Central memory CD8-positive, alpha-beta T cell (primary cell): ENCODE data around the gene KCNIP1.

Experiments
- ATAC-seq: fragments of 150-1000 bp; cut with Tn5 transposase; replicated peaks from 2 replicates; pipeline ENCODE4 v1.10.0; 2022; ENCODE audit warnings: mild to moderate bottlenecking, moderate FRiP score, moderate number of reproducible peaks; ENCODE audit not compliant: poor library complexity, severe bottlenecking; ENCODE audit errors: extremely low read depth
- DNase-seq, 2 donors: peaks; one replicate each; pipeline ENCODE4 v3.0.0; 2021; ENCODE audit warnings: low spot score in 2 of 2
- H3K27ac Mint-ChIP-seq: one replicate; pipeline ENCODE4 v1.8.0; 2022; ENCODE audit warnings: low read depth, mild to moderate bottlenecking, moderate library complexity, mixed read lengths
- H3K27me3 Mint-ChIP-seq: one replicate; pipeline ENCODE4 v1.8.0; 2022; ENCODE audit warnings: mixed read lengths
- H3K36me3 Mint-ChIP-seq: one replicate; pipeline ENCODE4 v1.8.0; 2022; ENCODE audit warnings: mild to moderate bottlenecking, moderate library complexity, mixed read lengths; ENCODE audit not compliant: insufficient read depth
- H3K4me1 Mint-ChIP-seq: one replicate; pipeline ENCODE4 v1.8.0; 2022; ENCODE audit warnings: mixed read lengths
- H3K4me3 Mint-ChIP-seq: one replicate; pipeline ENCODE4 v1.8.0; 2022; ENCODE audit warnings: mild to moderate bottlenecking, moderate library complexity, mixed read lengths
- H3K9me3 Mint-ChIP-seq: one replicate; pipeline ENCODE4 v1.8.0; 2022; ENCODE audit warnings: mixed read lengths

The KCNIP1 gene

GRCh38 chr5:170636206-170636605, 132.4 kb downstream of the KCNIP1 start:
- no peak overlapping the region for H3K27ac Mint-ChIP-seq
- H3K27me3 Mint-ChIP-seq = peaks cover 41% of the 10 kb centered on the region
- H3K4me1 Mint-ChIP-seq = peaks cover 26% of the 10 kb centered on the region
- no peak for ATAC-seq
- DNase-seq = no peak
- H3K9me3 Mint-ChIP-seq = no peaks in the 10 kb centered on the region
- peaks cover 3% of the 10 kb centered on the region for H3K36me3 Mint-ChIP-seq
- H3K4me3 Mint-ChIP-seq = no peak overlapping the region

DNA sequence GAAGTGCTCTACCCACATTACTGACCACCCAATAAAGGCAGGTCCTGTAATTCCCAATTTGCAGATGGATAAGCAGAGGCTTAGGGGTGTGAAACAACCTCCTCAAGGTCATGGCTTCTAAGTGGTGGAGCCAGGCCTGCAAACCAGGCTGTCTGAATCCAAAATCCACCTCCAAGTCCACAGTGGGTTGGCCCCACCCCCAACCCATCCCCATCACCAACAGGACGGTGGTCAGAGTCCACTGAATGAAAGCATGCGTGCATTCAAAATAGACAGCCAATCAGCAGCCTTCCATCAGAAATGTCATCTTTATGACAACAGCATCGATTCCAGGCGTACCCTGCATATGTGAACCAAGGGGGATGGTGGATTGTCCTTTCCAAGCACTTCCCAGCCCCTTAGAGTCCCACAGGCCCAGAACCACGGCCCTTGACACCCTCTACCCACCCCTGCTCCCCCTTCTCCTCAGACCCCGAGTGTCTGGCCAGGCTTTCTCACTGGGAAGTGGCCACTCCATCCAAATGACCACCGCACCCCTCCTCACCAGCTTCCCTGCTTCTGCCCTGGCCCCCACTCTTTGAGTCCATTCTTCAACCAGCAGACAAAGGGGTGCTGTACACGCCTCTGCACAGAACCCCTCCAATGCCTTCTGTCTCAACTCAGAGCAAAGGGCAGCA, 133.1 kb downstream of the KCNIP1 start:
- ATAC-seq (no peak), DNase-seq (no peak)
- Mint-ChIP-seq H3K9me3 (no peaks in the 10 kb centered on the region), H3K4me3 (no peak overlapping the region), H3K27me3 (peaks cover 43% of the 10 kb centered on the region), H3K4me1 (peaks cover 26% of the 10 kb centered on the region), H3K36me3 (peaks cover 3% of the 10 kb centered on the region), H3K27ac (no peak overlapping the region)

GRCh38 chr5:170638051-170638450, 134.2 kb downstream of the KCNIP1 start:
- H3K27ac Mint-ChIP-seq = no peak overlapping the region
- H3K4me3 Mint-ChIP-seq = no peak overlapping the region
- ATAC-seq (no peak), DNase-seq (no peak)
- H3K36me3 Mint-ChIP-seq = peaks cover 3% of the 10 kb centered on the region
- peaks cover 22% of the 10 kb centered on the region for H3K4me1 Mint-ChIP-seq
- no peaks in the 10 kb centered on the region for H3K9me3 Mint-ChIP-seq
- H3K27me3 Mint-ChIP-seq = peaks cover 54% of the 10 kb centered on the region

- H3K36me3 Mint-ChIP-seq = peaks cover 1% of the 10 kb centered on the region
- no peak overlapping the region for H3K27ac Mint-ChIP-seq
- H3K4me1 Mint-ChIP-seq = peaks cover 16% of the 10 kb centered on the region
- H3K27me3 Mint-ChIP-seq = peaks cover 60% of the 10 kb centered on the region
- DNase-seq (peak in 1 of 2 donors; percentile 40), ATAC-seq (no peak)
- H3K9me3 Mint-ChIP-seq = no peaks in the 10 kb centered on the region
- no peak overlapping the region for H3K4me3 Mint-ChIP-seq
These were observed 134.8 kb downstream of the KCNIP1 start for GRCh38 chr5:170638454-170639220.

DNA sequence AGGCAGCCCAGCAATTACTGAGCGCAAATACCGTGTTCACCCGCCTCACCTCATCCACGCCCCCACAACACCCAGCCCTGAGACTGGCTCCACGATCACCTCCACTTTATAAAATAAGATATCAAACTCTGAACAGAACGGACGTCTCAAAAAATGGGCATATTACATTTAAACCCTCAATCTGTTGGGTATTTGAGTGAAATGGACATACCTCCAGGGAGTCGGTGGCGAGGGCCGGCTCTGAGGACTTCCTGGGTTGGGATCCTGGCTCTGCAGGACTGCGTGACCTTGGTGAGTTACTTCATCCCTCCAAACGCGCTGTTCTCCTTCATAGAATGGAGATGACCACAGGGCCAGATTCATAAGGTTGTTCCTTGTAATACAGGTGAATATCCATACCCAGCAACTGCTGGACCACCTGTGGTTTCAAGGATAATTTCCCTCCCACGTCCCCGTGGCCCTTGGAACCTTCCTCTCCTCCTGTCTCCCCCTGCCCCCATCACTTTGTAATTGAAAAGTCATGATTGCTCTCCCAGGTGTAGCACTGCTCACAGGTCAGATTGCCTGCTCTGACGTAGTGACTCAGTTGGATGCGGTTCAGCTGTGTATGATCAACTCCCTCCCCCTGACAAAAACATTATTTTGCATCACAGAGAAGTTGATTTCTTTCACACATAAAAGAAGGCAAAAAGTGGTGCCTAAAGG, 135.6 kb downstream of the KCNIP1 start:
- H3K36me3 Mint-ChIP-seq = no peaks in the 10 kb centered on the region
- no peaks in the 10 kb centered on the region for H3K9me3 Mint-ChIP-seq
- peaks cover 68% of the 10 kb centered on the region for H3K27me3 Mint-ChIP-seq
- DNase-seq = no peak
- ATAC-seq = no peak
- H3K27ac Mint-ChIP-seq = no peak overlapping the region
- no peak overlapping the region for H3K4me3 Mint-ChIP-seq
- H3K4me1 Mint-ChIP-seq = peaks cover 9% of the 10 kb centered on the region

DNA sequence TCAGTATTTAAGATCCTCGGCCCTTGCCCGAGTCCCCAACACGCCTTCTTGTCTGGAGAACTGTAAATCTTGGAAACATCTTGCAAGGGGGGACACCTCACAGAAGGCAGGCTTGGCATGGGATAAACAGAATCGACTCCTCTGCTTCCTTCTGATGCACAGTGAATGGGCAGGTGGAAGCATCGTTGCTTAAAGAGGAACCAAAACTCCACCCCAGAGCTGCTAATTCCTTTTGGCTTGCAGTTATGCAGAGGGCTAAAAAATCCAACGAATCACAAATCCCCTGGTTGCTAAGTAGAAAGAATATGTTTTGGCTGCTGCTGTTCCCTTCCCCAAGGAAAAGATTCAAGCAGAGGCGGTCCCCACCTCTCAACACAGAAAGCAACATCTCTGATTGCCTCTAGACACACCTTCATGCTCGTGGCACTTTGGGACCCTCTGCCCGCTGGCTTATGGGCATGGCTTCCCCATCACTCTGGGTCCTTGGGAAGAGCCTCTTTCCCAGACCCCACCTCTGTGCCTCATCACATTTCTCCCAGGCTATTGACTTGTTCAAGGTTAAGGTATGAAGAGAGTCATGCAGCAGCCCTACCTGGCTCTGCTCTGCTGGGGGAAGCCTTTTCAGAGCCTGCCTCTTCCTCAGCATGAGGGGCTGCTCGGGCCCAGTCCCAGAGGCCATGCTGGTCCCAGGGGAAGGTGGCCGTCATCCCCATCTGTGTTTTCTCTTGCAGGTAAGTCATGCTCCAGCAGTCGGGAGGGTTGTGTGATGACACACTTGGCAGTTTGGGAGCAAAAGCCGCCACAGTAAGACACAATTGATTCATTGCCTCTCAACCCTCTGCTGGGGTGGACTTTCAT, 137.1 kb downstream of the KCNIP1 start:
- H3K9me3 Mint-ChIP-seq = no peaks in the 10 kb centered on the region
- DNase-seq = no peak
- H3K36me3 Mint-ChIP-seq = no peaks in the 10 kb centered on the region
- ATAC-seq = no peak
- H3K27ac Mint-ChIP-seq = no peak overlapping the region
- no peak overlapping the region for H3K4me3 Mint-ChIP-seq
- H3K27me3 Mint-ChIP-seq = peaks cover 83% of the 10 kb centered on the region
- peaks cover 6% of the 10 kb centered on the region for H3K4me1 Mint-ChIP-seq

- DNase-seq (no peak), ATAC-seq (no peak)
- Mint-ChIP-seq H3K27me3 (peaks cover 90% of the 10 kb centered on the region), H3K36me3 (no peaks in the 10 kb centered on the region), H3K9me3 (no peaks in the 10 kb centered on the region), H3K4me3 (no peak overlapping the region), H3K4me1 (peaks cover 6% of the 10 kb centered on the region), H3K27ac (no peak overlapping the region)
These were observed 137.8 kb downstream of the KCNIP1 start for GRCh38 chr5:170641589-170642031.

DNA sequence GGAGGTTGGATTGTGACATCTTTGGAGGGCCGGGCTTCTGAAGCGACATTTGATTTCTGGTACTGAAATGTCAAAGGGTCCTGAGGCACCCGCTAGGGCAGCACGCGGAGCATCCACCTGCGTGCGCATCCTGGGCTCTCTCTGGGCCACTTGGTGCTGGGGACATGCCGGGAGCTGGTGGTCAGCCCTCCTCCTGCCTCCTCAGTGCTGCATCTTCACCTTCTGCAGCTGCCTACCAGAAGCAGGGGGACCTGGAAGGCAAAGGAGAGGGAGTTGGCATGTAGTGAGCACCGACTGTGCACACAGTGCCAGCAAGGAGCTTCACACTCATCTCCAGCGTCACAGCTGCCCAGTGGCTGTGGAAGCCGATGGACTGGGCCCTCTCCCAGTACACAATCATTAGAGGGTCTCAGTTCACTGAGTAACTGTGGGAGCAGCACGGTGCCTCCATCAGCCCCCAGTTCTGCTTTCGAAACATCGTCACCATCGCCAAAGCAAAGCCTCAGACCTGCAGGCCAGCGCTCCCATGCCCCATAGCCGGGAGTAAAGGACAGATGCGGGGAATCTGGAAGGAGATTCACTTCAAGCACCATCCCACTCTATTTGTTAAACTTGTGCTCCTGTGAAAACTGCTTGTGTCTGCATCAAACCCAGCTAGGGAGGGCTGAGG, 138.4 kb downstream of the KCNIP1 start:
- Mint-ChIP-seq H3K27me3 (peaks cover 90% of the 10 kb centered on the region), H3K9me3 (no peaks in the 10 kb centered on the region), H3K4me3 (no peak overlapping the region), H3K4me1 (peaks cover 6% of the 10 kb centered on the region), H3K27ac (no peak overlapping the region), H3K36me3 (no peaks in the 10 kb centered on the region)
- DNase-seq (no peak), ATAC-seq (no peak)

- Mint-ChIP-seq H3K36me3 (no peaks in the 10 kb centered on the region), H3K27me3 (peaks cover 89% of the 10 kb centered on the region), H3K9me3 (no peaks in the 10 kb centered on the region), H3K4me1 (peaks cover 6% of the 10 kb centered on the region), H3K4me3 (no peak overlapping the region), H3K27ac (no peak overlapping the region)
- DNase-seq = no peak
- ATAC-seq = no peak
These were observed 139.1 kb downstream of the KCNIP1 start for GRCh38 chr5:170642776-170643436.

DNA sequence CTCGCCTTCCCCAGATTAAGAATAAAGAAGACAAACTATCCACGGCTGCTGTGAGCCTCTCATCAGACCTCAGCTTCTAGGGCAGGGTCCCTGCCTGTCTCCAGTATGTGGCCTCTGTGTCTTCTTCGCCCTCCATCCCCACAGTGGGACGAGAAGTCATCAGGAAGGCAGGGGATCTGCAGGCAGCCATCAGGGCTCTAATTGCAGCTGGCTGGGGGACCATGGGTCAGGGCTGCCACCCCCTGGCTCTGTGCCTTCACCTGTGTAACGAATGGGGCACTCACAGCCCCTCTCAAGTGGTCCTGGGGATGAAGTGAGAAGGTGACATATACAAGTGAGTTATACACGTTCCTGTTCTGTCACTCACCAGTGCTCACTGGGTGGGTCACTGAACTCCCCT, 139.8 kb downstream of the KCNIP1 start:
- no peaks in the 10 kb centered on the region for H3K36me3 Mint-ChIP-seq
- H3K27ac Mint-ChIP-seq = no peak overlapping the region
- ATAC-seq = no peak
- H3K4me1 Mint-ChIP-seq = peaks cover 4% of the 10 kb centered on the region
- no peak overlapping the region for H3K4me3 Mint-ChIP-seq
- no peak for DNase-seq
- no peaks in the 10 kb centered on the region for H3K9me3 Mint-ChIP-seq
- H3K27me3 Mint-ChIP-seq = peaks cover 89% of the 10 kb centered on the region

- ATAC-seq (no peak), DNase-seq (no peak)
- no peaks in the 10 kb centered on the region for H3K4me1 Mint-ChIP-seq
- no peak overlapping the region for H3K4me3 Mint-ChIP-seq
- no peak overlapping the region for H3K27ac Mint-ChIP-seq
- no peaks in the 10 kb centered on the region for H3K36me3 Mint-ChIP-seq
- peaks cover 87% of the 10 kb centered on the region for H3K27me3 Mint-ChIP-seq
- H3K9me3 Mint-ChIP-seq = no peaks in the 10 kb centered on the region
These were observed 140.7 kb downstream of the KCNIP1 start for GRCh38 chr5:170644501-170644900.
